GM19324 (cell line): ENCODE measurements around the gene UBE3B.

Source experiments
- ATAC-seq: cut with Tn5 transposase; IDR thresholded peaks from one replicate; pipeline ENCODE4 v1.9.1; 2021; ENCODE audit warnings: mild to moderate bottlenecking, moderate library complexity; ENCODE audit not compliant: unreplicated experiment, low FRiP score

Gene UBE3B

GRCh38 chr12:109448707-109449390 is 28.6 kb upstream of the UBE3B start:
- no peak for ATAC-seq

DNA sequence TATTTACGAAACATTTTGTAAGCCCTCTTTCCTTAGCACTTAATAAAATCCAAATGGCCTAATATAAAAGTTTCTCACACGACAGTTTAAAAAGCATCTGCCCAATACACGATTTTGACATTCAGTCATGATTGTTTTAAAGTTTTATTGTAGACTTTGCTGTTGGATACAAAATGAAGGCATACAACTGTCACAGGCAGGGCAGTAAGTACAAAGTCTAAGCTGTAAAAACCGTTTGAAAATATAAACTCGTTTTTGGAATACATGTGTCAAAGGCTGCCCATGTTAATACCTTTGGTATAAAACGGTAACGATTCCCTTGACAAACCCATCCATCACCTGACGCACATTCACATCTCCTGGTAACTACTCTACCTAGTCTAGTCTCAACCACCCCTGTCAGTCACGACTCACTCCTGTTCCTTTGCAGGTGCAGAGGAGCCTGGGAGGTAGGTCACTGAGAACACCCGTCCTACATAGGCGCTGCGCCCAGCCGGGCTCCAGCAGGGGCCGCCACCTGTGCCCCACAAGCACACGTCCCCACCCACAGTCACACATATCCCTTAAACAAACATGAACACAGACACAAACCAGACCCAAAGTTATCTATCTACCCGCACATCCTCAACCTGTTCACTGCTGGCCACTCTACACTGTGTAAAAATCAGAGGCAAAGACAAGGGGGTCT is 27.4 kb upstream of the UBE3B start:
- ATAC-seq = no peak

GRCh38 chr12:109450980-109451379 is 26.5 kb upstream of the UBE3B start:
- no peak for ATAC-seq

DNA sequence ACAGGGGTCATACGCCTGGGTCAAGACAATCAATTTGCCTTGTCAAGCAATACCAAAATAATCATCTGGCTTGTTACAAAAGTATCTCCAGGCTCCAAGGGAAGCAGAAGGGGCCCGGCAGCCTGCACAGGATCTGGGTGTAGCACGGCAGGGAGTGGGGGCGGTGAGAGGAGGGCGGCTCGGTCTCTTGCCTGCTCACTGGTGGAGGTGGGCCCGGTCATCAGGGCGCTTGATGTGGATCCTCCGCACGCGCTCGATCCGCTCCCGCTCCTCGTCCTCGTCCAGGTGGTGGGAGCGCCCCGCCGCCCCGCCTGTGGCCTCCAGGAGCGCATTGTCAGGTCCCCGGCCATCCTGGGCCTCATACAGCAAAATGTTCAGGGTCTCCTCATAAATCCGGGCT is 26.0 kb upstream of the UBE3B start:
- no peak for ATAC-seq

DNA sequence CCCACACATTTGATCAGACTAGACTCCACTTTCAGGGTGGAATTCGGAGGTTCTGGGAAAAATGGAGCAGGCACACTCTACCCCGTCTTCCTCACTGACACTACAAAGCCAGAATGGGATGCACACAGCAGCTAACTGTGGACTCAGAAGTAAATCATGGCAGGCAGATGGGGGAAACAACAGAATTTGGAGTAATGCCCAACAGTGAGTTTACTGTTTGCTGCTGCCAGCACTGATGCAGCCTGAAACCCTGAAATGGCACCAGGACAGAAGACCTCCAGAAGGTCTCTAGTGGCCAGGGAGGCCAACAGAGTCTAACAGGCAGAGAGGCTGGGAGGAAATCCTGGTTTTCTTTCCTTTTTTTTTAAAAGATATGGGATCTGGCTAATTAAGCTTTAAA is 24.9 kb upstream of the UBE3B start:
- ATAC-seq = no peak

DNA sequence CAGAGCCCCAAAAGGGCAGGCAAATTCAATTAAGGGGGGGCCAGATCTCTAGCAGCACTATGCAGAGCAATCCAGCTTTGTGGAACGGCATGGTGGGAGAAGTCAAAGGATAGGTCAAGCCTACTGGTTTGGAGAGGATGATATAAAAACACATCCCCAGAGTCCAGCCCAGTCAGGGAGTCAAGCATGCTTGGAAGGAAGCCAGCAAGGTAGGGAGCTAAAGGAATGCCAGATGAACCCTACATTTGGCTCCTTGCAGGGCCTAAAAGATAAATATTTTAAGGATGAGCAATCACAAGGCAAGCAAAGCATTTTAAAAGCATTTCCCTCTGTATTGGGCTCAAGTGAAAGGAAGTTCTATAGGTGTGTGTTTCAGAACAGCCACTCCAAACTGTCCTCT is 21.7 kb upstream of the UBE3B start:
- no peak for ATAC-seq

DNA sequence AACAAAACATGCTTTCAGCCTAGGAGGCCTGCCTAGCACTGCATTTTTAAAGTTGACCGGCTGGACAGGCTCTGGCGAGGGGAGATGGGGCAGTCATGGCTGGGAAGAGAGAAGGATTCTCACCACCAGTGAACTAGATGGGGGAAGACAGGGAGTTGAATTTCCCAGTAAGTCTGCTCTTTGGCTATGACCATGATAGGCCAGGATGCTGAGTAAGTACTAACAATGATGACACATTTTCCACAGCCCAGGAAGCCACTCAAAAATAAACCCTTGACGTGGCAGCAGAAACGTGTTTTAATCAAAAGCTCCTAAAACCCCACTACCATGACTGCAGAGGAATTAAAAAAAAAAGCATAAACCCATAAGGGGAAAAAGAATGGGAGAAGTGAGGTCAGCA is 19.3 kb upstream of the UBE3B start:
- ATAC-seq = no peak

DNA sequence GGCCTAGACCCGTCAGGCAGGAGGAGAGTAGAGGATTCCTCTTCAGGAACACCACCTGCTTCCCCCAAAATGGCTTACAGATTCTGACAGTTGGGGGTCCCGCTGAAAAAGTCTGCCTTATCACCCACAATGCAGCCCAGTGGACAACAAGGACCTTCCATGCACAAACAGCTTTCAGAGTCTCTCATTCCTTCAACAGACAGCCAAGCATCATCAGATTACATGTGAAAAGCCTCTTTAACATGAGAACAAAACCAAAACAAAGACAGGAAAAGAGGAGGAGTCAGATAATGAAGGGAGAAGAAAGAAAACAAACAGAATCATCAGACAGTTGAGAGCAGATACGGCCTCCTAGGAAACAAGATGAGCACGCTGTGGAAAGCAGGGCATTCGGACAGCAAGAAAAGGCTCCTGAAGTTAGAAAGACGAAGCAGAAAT is 18.6 kb upstream of the UBE3B start:
- no peak for ATAC-seq

- no peak for ATAC-seq
These were observed 18.2 kb upstream of the UBE3B start for GRCh38 chr12:109459247-109459646.

DNA sequence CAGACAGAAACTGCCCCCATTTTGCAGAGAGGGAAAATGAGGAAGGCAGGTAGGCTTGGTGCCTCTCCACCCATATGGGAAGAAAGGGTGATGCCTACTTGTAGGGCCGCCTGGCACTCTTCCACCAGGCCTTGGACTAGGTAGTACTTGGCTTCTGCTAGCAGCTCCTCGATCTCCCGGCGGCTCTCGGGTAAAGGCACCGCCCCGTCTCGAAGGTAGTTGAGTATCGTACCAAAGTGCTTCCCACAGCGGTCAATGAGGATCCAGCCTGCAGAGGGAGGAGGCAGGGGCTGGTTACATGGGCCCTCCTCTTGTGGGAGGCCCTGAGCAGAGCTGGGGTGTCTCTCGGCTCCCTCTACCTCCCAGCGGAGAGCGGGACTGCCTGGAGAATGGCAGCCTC is 16.9 kb upstream of the UBE3B start:
- ATAC-seq = no peak

- ATAC-seq = no peak
These were observed 16.2 kb upstream of the UBE3B start for GRCh38 chr12:109461049-109461845.

- no peak for ATAC-seq
These were observed 15.3 kb upstream of the UBE3B start for GRCh38 chr12:109461846-109462756.

DNA sequence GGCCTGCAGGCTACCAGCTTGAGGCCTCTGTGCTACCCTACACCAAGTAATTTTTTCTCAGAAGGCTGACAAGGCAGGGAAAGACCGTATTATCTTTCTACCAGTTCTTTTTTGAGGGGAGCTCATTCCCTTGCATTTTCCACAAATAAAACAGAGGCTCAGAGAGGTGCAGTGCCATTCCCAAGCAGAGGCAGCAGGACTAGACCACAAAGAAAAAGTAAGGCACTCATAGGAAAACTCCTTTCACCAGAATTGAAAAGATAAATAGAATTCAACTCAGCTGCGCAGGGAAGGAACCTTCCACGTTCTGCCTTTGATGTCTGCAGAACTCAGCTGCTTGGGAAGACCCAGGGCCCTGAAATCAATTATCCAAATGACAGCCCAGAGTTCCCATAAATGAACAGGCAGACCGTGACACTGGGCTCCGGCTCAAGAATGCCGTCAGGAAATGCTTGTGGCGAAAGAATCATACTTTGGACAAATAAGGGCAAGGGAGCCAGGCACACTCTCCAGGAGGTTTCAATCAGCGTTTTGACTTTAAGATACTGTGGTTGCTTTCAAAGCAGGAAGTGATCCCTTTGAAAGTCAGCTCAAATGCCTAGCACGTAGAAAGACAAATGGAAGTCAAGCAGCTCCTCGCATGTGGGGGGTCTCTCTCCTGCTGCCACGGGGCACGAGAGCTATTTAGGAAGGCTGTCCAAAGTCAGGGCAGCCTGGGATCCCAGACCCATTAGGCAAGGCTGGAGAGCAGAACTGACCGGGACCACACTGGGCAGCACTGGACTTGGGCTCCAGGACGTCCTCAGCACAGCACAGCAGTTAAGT is 14.4 kb upstream of the UBE3B start:
- ATAC-seq = no peak

- ATAC-seq = no peak
These were observed 13.7 kb upstream of the UBE3B start for GRCh38 chr12:109463756-109464155.

DNA sequence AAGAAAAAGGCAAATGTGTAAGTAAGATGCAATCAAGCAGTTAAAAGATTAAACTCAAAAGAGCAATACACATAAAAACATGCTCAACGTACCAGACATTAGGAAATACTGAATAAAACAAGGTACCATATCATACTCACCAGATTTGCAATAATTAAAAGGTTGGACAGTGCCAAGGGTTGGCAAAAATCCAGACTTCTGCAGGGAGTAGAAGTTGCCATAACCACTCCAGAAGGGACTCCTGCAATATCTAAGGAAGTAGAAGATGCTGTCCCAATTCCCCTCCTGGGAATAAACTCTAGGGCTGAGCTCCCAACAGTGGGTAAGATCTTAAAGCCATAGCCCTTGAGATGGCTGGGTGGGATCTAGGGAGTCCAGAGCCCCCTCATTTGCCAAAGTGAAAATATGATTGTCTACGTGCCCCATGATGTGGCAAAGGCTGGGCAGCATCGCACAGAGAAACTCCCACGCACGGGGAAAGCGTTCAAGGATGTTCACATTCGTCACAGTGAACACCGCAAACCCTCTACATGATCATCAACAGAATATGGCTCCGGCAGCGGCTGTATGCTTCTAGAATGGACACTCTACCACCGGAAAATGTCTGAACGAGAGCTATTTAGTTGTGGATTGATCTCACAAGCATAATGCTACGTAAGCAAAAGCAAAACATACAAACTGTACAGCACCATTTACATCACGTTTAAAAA is 12.6 kb upstream of the UBE3B start:
- ATAC-seq = no peak

DNA sequence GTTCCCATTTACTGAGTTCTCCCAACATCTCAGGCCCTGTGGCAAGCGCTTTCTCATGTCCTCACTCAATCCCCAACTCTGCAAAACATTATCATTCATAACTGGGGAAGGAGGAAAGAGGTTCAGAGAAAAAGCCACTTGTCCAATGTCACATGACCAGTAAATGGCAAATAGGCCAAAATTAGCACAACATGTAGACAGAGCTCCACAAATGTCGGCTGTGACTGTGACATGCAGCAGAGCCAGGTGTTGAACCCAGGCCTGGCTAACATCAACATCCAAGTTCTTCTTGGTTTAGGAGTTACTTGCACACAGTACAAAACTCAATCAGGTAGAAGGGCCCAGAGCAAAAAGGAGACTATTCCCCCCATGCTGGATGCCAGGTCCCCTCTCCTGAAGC is 11.1 kb upstream of the UBE3B start:
- ATAC-seq = no peak

- ATAC-seq = no peak
These were observed 10.6 kb upstream of the UBE3B start for GRCh38 chr12:109466821-109467220.

GRCh38 chr12:109467978-109468676 is 9.3 kb upstream of the UBE3B start:
- ATAC-seq = no peak
